Heart right ventricle (tissue), 16 donors: ENCODE measurements around the gene SLC25A28. TPM values are rescaled to one million over a fixed set of nuclear protein-coding genes. Genes with fewer than 3 reads are reported as not detected.
A peak's percentile ranks its signal among the peaks of the same experiment; 100 is the strongest.
"Not testable (repeated sequence)": the region's sequence is repeated elsewhere in the genome, so short reads cannot be mapped to it uniquely, and the experiment has no call there.

ENCODE experiments used
- ATAC-seq, 8 donors: fragments of 200-7000 bp; cut with Tn5 transposase; one replicate each; pipeline ENCODE4 v1.9.1; 2020; ENCODE audit warnings: mild to moderate bottlenecking in 8 of 8, moderate library complexity in 8 of 8, moderate number of reproducible peaks in 1 of 8
- DNase-seq, 2 donors: peaks; one replicate each; pipeline ENCODE4 v3.0.0-alpha.2; 2020
- H3K27ac ChIP-seq, 10 donors: fragments of 200-600 bp; sonication (generic) in 2 of 10; one replicate each; pipeline versions ENCODE4 v1.5.0 to v1.8.0; 2020 to 2022; ENCODE audit warnings: mild to moderate bottlenecking in 3 of 10
- H3K27me3 ChIP-seq, 7 donors: fragments of 200-600 bp; one replicate each; pipeline ENCODE4 v1.8.0; 2021 to 2022; ENCODE audit warnings: mild to moderate bottlenecking in 2 of 7
- H3K36me3 ChIP-seq, 9 donors: fragments of 200-600 bp; sonication (generic) in 1 of 9; one replicate each; pipeline versions ENCODE4 v1.5.0 to v1.8.0; 2020 to 2022; ENCODE audit warnings: mild to moderate bottlenecking in 2 of 9
- H3K4me1 ChIP-seq, 9 donors: fragments of 200-600 bp; sonication (generic) in 1 of 9; one replicate each; pipeline versions ENCODE4 v1.5.0 to v1.8.0; 2020 to 2022; ENCODE audit warnings: mild to moderate bottlenecking in 4 of 9
- H3K4me3 ChIP-seq, 10 donors: fragments of 200-600 bp; sonication (generic) in 2 of 10; one replicate each; pipeline versions ENCODE4 v1.5.0 to v1.8.0; 2020 to 2022; ENCODE audit warnings: mild to moderate bottlenecking in 7 of 10, moderate library complexity in 2 of 10
- H3K9me3 ChIP-seq, 11 donors: fragments of 200-600 bp in 10 of 11; sonication (generic) in 2 of 11; one replicate each; pipeline versions ENCODE4 v1.5.0 to v1.8.0; 2013 to 2022; ENCODE audit warnings: mild to moderate bottlenecking in 2 of 11, control low read depth in 1 of 11, moderate library complexity in 1 of 11
- WGBS, 2 donors: extraction: QIAGEN DNeasy Blood & Tissue Kit; methylation state at CpG; one replicate each; pipeline ENCODE4 v1.1.7; 2013; ENCODE audit warnings: inconsistent platforms in 1 of 2; 5-methylcytosine and 5-hydroxymethylcytosine counted together
- intact Hi-C, 10 donors: fragments of 100-400 bp; cut with DNase I; formaldehyde crosslinking; loops; one replicate each; pipeline versions ENCODE4 v1.11.1 to v1.14.2; 2022
- polyA plus RNA-seq, 2 donors: library from polyadenylated mRNA; stranded (reverse); fragments of 200-250 nt; gene quantifications; one replicate each; pipeline ENCODE4 v1.2.3, GENCODE V29; 2013
- total RNA-seq, 10 donors: library from RNA; stranded (reverse); fragmentation: NEBNext Ultra II Directional in 3 of 10; extraction: Animal tissue kit (Norgen Biotek cat#: 25700) in 3 of 10; gene quantifications; one replicate each; pipeline versions ENCODE4 v1.2.1 to v1.2.4, GENCODE V29; 2021 to 2023
- TF ChIP-seq, protein P1 (sequence below), 9 donors: fragments of 200-600 bp; sonication (generic) in 2 of 9; IDR thresholded peaks; one replicate each; pipeline versions ENCODE4 v1.5.0 to v1.8.0; 2021 to 2022; ENCODE audit warnings: antibody characterized with exemption in 9 of 9, mild to moderate bottlenecking in 5 of 9, moderate library complexity in 1 of 9
- donor health status: Arrhythmogenic right ventricular cardiomyopathy.
- donor health status: ischemic (EF 13 %, LVEDD 7.1; RV severe dilation, severe dysfunction).
- donor health status: healthy with polysubstance abuse.
- donor health status: DM: no; HTN: yes; CAD: no.
- donor health status: DM: no; HTN: no; CAD: no.
- donor health status: ischemic (EF 25% LVEDD 6.9; RV normal size, moderate dysfunction).
- donor health status: ischemic (EF 25% LVEDD 5.7; RV mildly dilated, moderate dysfunction).
- donor health status: healthy.
- donor health status: DM: yes; HTN: yes; CAD: no.
- donor health status: Ischemic cardiomyopathy.
- donor health status: ischemic (EF 35%, LVEDD 5.7; RV mildly dilated, moderate dysfunction).
- donor health status: nonischemic (EF 11% LVEDD 7.7; RV severe dilation, severe dysfunction).
- donor health status: DM: yes; HTN: yes; CAD: no.
- donor health status: PGD.
- donor health status: ischemic (EF 29% LVEDD 5.4; RV normal size, mild dysfunction).
- donor health status: nonischemic (EF 23%, LVEDD 6.1; RV moderate dilation, normal function).

SLC25A28 gene
- total and polyA plus RNA-seq, 12 donors: 21.2 to 116 (median 32.1) TPM

- Histone ChIP-seq H3K4me1 (peaks cover 0 to 3% (median 0%) of the 10 kb centered on the region in 9 donors), H3K9me3 (no peaks in the 10 kb centered on the region), H3K4me3 (no peak overlapping the region), H3K27me3 (peaks cover 0 to 5% (median 0%) of the 10 kb centered on the region in 7 donors), H3K27ac (peak overlapping the region in 1 of 10 donors; percentile 3), H3K36me3 (no peaks in the 10 kb centered on the region)
- TF ChIP-seq, protein P1, sequence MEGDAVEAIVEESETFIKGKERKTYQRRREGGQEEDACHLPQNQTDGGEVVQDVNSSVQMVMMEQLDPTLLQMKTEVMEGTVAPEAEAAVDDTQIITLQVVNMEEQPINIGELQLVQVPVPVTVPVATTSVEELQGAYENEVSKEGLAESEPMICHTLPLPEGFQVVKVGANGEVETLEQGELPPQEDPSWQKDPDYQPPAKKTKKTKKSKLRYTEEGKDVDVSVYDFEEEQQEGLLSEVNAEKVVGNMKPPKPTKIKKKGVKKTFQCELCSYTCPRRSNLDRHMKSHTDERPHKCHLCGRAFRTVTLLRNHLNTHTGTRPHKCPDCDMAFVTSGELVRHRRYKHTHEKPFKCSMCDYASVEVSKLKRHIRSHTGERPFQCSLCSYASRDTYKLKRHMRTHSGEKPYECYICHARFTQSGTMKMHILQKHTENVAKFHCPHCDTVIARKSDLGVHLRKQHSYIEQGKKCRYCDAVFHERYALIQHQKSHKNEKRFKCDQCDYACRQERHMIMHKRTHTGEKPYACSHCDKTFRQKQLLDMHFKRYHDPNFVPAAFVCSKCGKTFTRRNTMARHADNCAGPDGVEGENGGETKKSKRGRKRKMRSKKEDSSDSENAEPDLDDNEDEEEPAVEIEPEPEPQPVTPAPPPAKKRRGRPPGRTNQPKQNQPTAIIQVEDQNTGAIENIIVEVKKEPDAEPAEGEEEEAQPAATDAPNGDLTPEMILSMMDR (IDR thresholded peaks at IDR 0.05): no peak
- DNase-seq: no peak
- ATAC-seq: no peak
- intact Hi-C loops: no loop called here
Measured at GRCh38 chr10:99630991-99631390, 10.8 kb upstream of the SLC25A28 start.

DNA sequence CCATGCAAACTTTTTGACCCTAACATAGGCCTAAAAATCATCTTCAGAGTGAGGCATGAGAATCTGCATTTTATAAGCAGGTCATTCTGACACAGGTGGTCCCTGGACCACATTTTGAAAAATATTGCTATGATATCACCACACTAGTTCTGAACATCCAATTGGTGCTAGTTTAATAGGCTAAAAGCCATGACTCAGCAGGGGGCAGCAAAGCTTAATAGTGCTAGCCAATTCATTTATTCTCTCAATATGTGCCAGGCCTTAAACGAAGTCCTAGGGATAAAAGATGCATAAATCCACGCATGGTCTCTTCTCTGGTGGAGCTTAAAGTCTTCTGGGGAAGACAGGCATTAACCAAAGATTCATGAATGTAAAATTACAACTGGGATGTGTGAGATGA, 10.2 kb upstream of the SLC25A28 start:
- DNase-seq: no peak
- peaks cover 0 to 3% (median 0%) of the 10 kb centered on the region in 9 donors for H3K4me1 ChIP-seq

GRCh38 chr10:99629625-99629978, 9.4 kb upstream of the SLC25A28 start:
- no peak for DNase-seq
- intact Hi-C loops: loop anchor here in 2 of 10 donors (10.0 kb wide), 1 partner anchor 75 kb away; no protein-coding TSS in a partner anchor
- ATAC-seq: no peak
- Histone ChIP-seq H3K9me3 (no peaks in the 10 kb centered on the region), H3K27me3 (peaks cover 0 to 5% (median 0%) of the 10 kb centered on the region in 7 donors), H3K4me3 (no peak overlapping the region), H3K27ac (no peak overlapping the region), H3K4me1 (peaks cover 0 to 3% (median 0%) of the 10 kb centered on the region in 9 donors), H3K36me3 (no peaks in the 10 kb centered on the region)
- TF ChIP-seq, protein P1 (IDR thresholded peaks at IDR 0.05): no peak
- whole genome bisulfite sequencing, 2 donors: 60 to 88% methylated on average over 3 of the region's 3 CpGs

More for the DNA sequence above, 10.2 kb upstream of the SLC25A28 start:
- Histone ChIP-seq H3K9me3 (no peaks in the 10 kb centered on the region), H3K4me3 (no peak overlapping the region), H3K27me3 (peaks cover 0 to 5% (median 0%) of the 10 kb centered on the region in 7 donors), H3K36me3 (no peaks in the 10 kb centered on the region), H3K27ac (no peak overlapping the region)
- 32 to 50% methylated on average over 2 of the region's 2 CpGs for WGBS, 2 donors
- intact Hi-C loops: no loop called here
- peak in 2 of 8 donors; percentile 37 to 42 for ATAC-seq
- TF ChIP-seq, protein P1 (IDR thresholded peaks at IDR 0.05): peak in 7 of 9 donors; percentile 21 to 50 (median 35)

GRCh38 chr10:99628923-99629624, 8.8 kb upstream of the SLC25A28 start:
- DNase-seq: no peak
- 86 to 90% methylated on average over 1 of the region's 1 CpG for WGBS, 2 donors
- H3K27me3 ChIP-seq: peaks cover 0 to 5% (median 0%) of the 10 kb centered on the region in 7 donors
- no peak overlapping the region for H3K27ac ChIP-seq
- TF ChIP-seq, protein P1 (IDR thresholded peaks at IDR 0.05): no peak
- H3K36me3 ChIP-seq: no peaks in the 10 kb centered on the region
- H3K4me3 ChIP-seq: no peak overlapping the region
- intact Hi-C loops: loop anchor here in 2 of 10 donors (10.0 kb wide), 1 partner anchor 76 kb away; no protein-coding TSS in a partner anchor
- no peak for ATAC-seq
- no peaks in the 10 kb centered on the region for H3K9me3 ChIP-seq
- peaks cover 0 to 3% (median 0%) of the 10 kb centered on the region in 9 donors for H3K4me1 ChIP-seq

- not testable (repeated sequence) for H3K9me3 ChIP-seq, DNase-seq, H3K36me3 ChIP-seq, H3K4me3 ChIP-seq, H3K27me3 ChIP-seq, H3K27ac ChIP-seq, ATAC-seq
- H3K4me1 ChIP-seq: peaks cover 0 to 12% (median 8%) of the 10 kb centered on the region in 9 donors
- WGBS, 2 donors: 63 to 90% methylated on average over 3 of the region's 3 CpGs
- intact Hi-C loops: loop anchor here in 2 of 10 donors (10.0 kb wide), 1 partner anchor 80 kb away; no protein-coding TSS in a partner anchor
Measured at GRCh38 chr10:99625124-99625523, 4.9 kb upstream of the SLC25A28 start.
